Parathyroid adenoma (tissue), 2 donors: ENCODE results near the gene FAM193A.

Experiments
- H2AFZ ChIP-seq: fragments of 300-600 bp; sonication (generic); one replicate; pipeline ENCODE4 v1.7.0; 2017; ENCODE audit warnings: antibody characterized with exemption, mild to moderate bottlenecking
- H3K27ac ChIP-seq: fragments of 300-600 bp; sonication (generic); one replicate; pipeline ENCODE4 v1.7.0; 2017
- H3K27me3 ChIP-seq: fragments of 300-600 bp; sonication (generic); one replicate; pipeline ENCODE4 v1.7.0; 2017; ENCODE audit warnings: low read length; ENCODE audit not compliant: control insufficient read depth, insufficient read depth
- H3K36me3 ChIP-seq: fragments of 300-600 bp; sonication (generic); one replicate; pipeline ENCODE4 v1.7.0; 2017; ENCODE audit warnings: low read length; ENCODE audit not compliant: control insufficient read depth, insufficient read depth
- H3K4me1 ChIP-seq: fragments of 300-600 bp; sonication (generic); one replicate; pipeline ENCODE4 v1.7.0; 2017; ENCODE audit warnings: control low read depth
- H3K4me2 ChIP-seq: fragments of 300-600 bp; sonication (generic); one replicate; pipeline ENCODE4 v1.7.0; 2017; ENCODE audit warnings: low read length
- H3K4me3 ChIP-seq: fragments of 300-600 bp; sonication (generic); one replicate; pipeline ENCODE4 v1.7.0; 2017; ENCODE audit warnings: low read depth, low read length
- H3K79me2 ChIP-seq: fragments of 300-600 bp; sonication (generic); one replicate; pipeline ENCODE4 v1.7.0; 2017; ENCODE audit warnings: control low read depth
- H3K9ac ChIP-seq: fragments of 300-600 bp; sonication (generic); one replicate; pipeline ENCODE4 v1.7.0; 2017; ENCODE audit warnings: mild to moderate bottlenecking
- H3K9me3 ChIP-seq: fragments of 300-600 bp; sonication (generic); one replicate; pipeline ENCODE4 v1.7.0; 2017; ENCODE audit warnings: low read length; ENCODE audit not compliant: control insufficient read depth
- TF ChIP-seq, protein P1 (sequence below): fragments of 300-600 bp; sonication (generic); IDR thresholded peaks from one replicate; pipeline ENCODE4 v1.7.0; 2017; ENCODE audit warnings: antibody characterized with exemption, mild to moderate bottlenecking
- donor health status: primary hyperparathyroidism.

Gene FAM193A

DNA sequence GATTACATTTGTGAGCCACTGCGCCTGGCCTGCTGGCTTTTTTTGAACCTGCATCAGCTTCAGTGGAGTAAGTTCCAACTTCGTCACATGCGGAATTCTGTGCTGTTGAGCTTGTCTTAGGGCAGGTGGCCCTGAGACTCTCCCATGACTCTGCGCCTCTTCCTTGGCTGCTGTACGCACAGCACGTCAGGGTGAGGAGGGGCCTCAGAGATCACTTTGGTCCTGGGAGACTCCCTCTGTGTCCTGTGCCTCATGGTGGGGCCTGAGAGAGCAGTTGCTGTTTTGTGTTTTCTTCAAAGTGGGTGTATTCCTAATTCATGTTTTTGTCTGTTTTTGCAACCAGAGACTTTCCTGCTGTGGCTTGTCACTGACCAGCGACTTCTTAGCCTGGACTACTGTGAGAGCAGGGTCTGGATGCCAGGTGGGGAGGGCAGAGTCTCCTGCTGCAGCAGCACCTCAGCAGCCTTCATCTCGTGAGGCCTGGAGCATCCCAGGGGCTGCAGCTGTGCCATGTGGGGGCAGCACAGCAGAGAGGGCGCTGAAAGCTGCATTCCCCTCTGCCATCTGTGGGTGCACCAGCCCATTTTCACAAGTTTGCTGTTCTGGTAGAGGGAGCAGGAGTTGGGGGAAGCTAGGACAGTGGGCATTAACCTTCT is 111.8 kb downstream of the FAM193A start:
- no peaks in the 10 kb centered on the region for H3K4me1 ChIP-seq
- H3K27ac ChIP-seq = no peak overlapping the region
- H2AFZ ChIP-seq = no peak overlapping the region
- H3K4me3 ChIP-seq = no peak overlapping the region
- no peak overlapping the region for H3K9ac ChIP-seq
- TF ChIP-seq, protein P1, sequence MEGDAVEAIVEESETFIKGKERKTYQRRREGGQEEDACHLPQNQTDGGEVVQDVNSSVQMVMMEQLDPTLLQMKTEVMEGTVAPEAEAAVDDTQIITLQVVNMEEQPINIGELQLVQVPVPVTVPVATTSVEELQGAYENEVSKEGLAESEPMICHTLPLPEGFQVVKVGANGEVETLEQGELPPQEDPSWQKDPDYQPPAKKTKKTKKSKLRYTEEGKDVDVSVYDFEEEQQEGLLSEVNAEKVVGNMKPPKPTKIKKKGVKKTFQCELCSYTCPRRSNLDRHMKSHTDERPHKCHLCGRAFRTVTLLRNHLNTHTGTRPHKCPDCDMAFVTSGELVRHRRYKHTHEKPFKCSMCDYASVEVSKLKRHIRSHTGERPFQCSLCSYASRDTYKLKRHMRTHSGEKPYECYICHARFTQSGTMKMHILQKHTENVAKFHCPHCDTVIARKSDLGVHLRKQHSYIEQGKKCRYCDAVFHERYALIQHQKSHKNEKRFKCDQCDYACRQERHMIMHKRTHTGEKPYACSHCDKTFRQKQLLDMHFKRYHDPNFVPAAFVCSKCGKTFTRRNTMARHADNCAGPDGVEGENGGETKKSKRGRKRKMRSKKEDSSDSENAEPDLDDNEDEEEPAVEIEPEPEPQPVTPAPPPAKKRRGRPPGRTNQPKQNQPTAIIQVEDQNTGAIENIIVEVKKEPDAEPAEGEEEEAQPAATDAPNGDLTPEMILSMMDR = no peak
- H3K4me2 ChIP-seq = no peak overlapping the region
- H3K79me2 ChIP-seq = peaks cover 3% of the 10 kb centered on the region
- H3K36me3 ChIP-seq = no peaks in the 10 kb centered on the region
- H3K9me3 ChIP-seq = no peaks in the 10 kb centered on the region
- H3K27me3 ChIP-seq = no peaks in the 10 kb centered on the region

DNA sequence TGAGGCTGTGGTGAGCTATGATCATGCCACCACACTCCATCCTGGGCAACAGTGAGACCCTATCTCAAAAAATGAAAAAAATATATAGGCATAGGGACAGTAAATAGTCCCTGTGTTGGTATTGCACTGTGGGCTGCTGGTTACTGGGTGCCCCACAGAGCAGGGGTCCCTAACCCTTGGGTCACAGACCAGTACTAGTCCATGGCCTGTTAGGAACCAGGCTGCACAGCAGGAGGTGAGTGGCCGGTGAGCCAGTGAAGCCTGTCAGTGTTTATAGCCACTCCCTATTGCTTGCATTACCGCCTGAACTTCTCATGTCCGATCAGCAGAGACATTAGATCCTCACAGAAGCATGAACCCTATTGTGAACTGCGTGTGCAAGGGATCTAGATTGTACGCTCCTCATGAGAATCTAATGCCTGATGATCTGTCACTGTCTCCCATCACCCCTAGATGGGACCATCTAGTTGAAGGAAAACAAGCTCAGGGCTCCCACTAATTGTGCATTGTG is 113.2 kb downstream of the FAM193A start:
- no peaks in the 10 kb centered on the region for H3K36me3 ChIP-seq

DNA sequence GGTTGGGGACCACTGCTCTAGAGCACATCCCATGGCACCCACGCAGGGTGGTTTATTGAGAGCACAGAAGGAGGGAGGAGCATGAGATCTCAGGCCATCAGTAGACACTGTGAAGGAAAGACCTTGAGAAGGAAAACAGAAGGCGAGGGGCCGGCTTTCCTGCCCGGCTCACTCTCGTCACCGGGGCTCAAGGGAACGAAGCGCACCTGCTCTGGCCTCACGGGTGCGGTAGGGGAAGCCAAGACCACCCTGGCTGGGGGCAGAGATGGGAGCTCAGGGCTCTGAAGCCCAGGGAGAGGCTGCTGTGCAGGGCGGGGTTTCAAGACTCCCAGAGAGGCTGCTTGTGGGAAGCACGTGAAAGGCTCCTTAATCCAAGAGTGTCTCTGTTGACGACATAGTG is 113.8 kb downstream of the FAM193A start:
- Histone ChIP-seq H3K9ac (no peak overlapping the region), H3K79me2 (peaks cover 3% of the 10 kb centered on the region), H3K9me3 (no peaks in the 10 kb centered on the region), H3K4me1 (no peaks in the 10 kb centered on the region), H3K36me3 (no peaks in the 10 kb centered on the region), H3K27ac (no peak overlapping the region), H3K4me3 (no peak overlapping the region), H3K27me3 (no peaks in the 10 kb centered on the region), H3K4me2 (no peak overlapping the region), H2AFZ (no peak overlapping the region)
- TF ChIP-seq, protein P1 = no peak

More for the DNA sequence above, 113.2 kb downstream of the FAM193A start:
- H3K4me2 ChIP-seq = no peak overlapping the region
- H2AFZ ChIP-seq = no peak overlapping the region
- no peaks in the 10 kb centered on the region for H3K9me3 ChIP-seq
- no peak overlapping the region for H3K4me3 ChIP-seq
- no peak overlapping the region for H3K9ac ChIP-seq
- H3K79me2 ChIP-seq = peaks cover 3% of the 10 kb centered on the region
- no peaks in the 10 kb centered on the region for H3K4me1 ChIP-seq
- no peak overlapping the region for H3K27ac ChIP-seq
- no peaks in the 10 kb centered on the region for H3K27me3 ChIP-seq
- TF ChIP-seq, protein P1 = no peak

DNA sequence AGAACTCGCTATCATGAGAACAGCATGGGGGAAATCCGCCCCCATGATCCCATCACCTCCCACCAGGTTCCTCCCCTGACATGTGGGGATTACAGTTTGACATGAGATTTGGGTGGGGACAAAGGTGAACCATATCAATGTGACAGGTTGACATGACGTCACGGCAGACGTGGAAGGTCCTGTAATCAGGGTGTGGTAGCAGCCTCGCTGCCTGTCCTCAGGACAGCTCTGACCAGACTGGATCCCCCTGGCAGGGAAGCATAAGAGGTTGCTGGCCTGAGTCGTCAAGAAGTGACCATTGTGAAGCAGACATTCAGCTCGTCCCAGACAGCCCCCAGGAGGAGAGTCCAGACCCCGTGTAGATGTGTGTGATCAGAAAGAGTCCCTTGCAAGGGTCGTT is 115.1 kb downstream of the FAM193A start:
- Histone ChIP-seq H2AFZ (no peak overlapping the region), H3K9ac (no peak overlapping the region), H3K4me2 (no peak overlapping the region), H3K4me3 (no peak overlapping the region), H3K27ac (no peak overlapping the region), H3K27me3 (no peaks in the 10 kb centered on the region), H3K36me3 (no peaks in the 10 kb centered on the region), H3K4me1 (no peaks in the 10 kb centered on the region), H3K79me2 (peaks cover 3% of the 10 kb centered on the region), H3K9me3 (no peaks in the 10 kb centered on the region)
- TF ChIP-seq, protein P1 = no peak

DNA sequence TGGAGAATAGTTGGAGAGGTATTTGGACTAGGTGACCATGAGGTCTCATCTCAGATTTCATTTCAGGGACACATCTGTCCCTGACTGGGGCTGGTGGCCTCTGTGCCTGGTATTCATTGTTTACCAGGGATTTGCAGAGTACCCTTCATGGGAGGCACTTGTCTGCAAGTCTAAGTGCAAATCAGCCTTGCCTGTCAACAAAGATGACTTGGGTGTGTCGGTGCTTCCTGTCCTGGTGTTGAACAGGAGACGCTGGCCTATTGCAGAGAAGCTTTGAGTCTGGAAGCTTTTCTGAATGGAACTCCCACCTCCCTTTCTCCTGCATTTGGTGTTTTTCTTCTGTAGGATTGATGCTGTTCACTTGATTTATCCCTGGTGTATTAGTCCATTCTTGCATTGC is 115.6 kb downstream of the FAM193A start:
- Histone ChIP-seq H3K4me2 (no peak overlapping the region), H3K9ac (no peak overlapping the region), H3K27me3 (no peaks in the 10 kb centered on the region), H3K79me2 (peaks cover 3% of the 10 kb centered on the region), H3K4me3 (no peak overlapping the region), H3K36me3 (no peaks in the 10 kb centered on the region), H3K27ac (no peak overlapping the region), H3K9me3 (no peaks in the 10 kb centered on the region), H2AFZ (no peak overlapping the region), H3K4me1 (no peaks in the 10 kb centered on the region)
- TF ChIP-seq, protein P1 = no peak
